ENCODE measurements around the gene WWOX. TPM values are rescaled to one million over a fixed set of nuclear protein-coding genes. Genes with fewer than 3 reads are reported as not detected.

The WWOX gene
- polyA plus RNA-seq, 1 donor (not counting 4 experiments of a cell fraction or from before 2014, with no cell fraction given), result 5.1 TPM

DNA sequence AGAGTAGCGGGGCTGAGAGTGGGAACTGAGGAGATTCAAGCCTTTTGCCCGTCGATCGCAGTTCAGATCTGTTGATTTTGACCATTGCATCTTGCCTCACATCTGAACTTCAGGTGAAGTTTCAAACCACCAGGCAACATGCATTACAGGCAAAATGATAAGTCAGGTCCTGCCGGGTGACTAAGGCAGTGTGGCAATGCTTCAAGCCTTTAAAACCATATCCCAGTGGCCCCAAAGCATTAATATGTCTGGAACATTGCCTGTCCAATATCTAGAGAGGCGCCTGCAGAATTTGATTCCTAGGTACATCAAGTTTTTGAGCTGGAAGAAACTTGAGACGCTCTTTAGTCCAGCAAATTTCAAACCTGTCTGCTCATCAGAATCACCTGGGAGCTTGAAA, 998.3 kb downstream of the WWOX start:
- Histone ChIP-seq H3K9ac (ENCODE audit: control insufficient read depth, extremely low read depth, insufficient read depth, low read length) (no peak overlapping the region), H3K27me3 (ENCODE audit: control insufficient read depth, extremely low read depth, insufficient read depth, low read length) (peaks cover 4% of the 10 kb centered on the region), H3K79me2 (ENCODE audit: control insufficient read depth, insufficient read depth, low read length) (no peaks in the 10 kb centered on the region), H3K4me1 (ENCODE audit: control insufficient read depth, extremely low read depth, insufficient read depth, low read length) (peaks cover 6% of the 10 kb centered on the region), H3K4me2 (ENCODE audit: control insufficient read depth, extremely low read depth, insufficient read depth, low read depth, low read length) (peak overlapping the region; percentile 13), H3K9me1 (ENCODE audit: control insufficient read depth, extremely low read depth, insufficient read depth, low read length) (no peaks in the 10 kb centered on the region), H4K20me1 (ENCODE audit: control insufficient read depth, extremely low read depth, insufficient read depth, low read length) (no peaks in the 10 kb centered on the region), H3K9me3 (ENCODE audit: control insufficient read depth, low read depth, low read length) (no peaks in the 10 kb centered on the region), H2AFZ (ENCODE audit: control insufficient read depth, low read length) (no peak overlapping the region), H3K27ac (ENCODE audit: control insufficient read depth, insufficient read depth, low read length) (no peak overlapping the region), H3K4me3 (ENCODE audit: control insufficient read depth in 2 of 3, extremely low read depth in 1 of 3, insufficient read depth in 2 of 3, low read depth in 1 of 3, low read length in 3 of 3) (no peak overlapping the region), H3K36me3 (ENCODE audit: control insufficient read depth in 2 of 2, extremely low read depth in 1 of 2, insufficient read depth in 2 of 2, low read length in 2 of 2) (no peaks in the 10 kb centered on the region)
- FAIRE-seq (peak; percentile 17), DNase-seq (ENCODE audit: low read depth, low spot score) (no peak)
- dilution Hi-C loops (cut with MboI; ENCODE audit: extremely low pct_ligation_motif_present, low sequenced_read_pairs), result no loop called here
- TF ChIP-seq, protein P1, sequence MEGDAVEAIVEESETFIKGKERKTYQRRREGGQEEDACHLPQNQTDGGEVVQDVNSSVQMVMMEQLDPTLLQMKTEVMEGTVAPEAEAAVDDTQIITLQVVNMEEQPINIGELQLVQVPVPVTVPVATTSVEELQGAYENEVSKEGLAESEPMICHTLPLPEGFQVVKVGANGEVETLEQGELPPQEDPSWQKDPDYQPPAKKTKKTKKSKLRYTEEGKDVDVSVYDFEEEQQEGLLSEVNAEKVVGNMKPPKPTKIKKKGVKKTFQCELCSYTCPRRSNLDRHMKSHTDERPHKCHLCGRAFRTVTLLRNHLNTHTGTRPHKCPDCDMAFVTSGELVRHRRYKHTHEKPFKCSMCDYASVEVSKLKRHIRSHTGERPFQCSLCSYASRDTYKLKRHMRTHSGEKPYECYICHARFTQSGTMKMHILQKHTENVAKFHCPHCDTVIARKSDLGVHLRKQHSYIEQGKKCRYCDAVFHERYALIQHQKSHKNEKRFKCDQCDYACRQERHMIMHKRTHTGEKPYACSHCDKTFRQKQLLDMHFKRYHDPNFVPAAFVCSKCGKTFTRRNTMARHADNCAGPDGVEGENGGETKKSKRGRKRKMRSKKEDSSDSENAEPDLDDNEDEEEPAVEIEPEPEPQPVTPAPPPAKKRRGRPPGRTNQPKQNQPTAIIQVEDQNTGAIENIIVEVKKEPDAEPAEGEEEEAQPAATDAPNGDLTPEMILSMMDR (optimal IDR thresholded peaks at IDR 0.05 in 1 of 3, IDR thresholded peaks at IDR 0.05 in 1 of 3, conservative IDR thresholded peaks at IDR 0.05 in 1 of 3; ENCODE audit: extremely low read depth in 1 of 3, insufficient read depth in 2 of 3, low read length in 3 of 3), result no peak
- TF ChIP-seq EZH2 (IDR thresholded peaks at IDR 0.05; ENCODE audit: low read length), result no peak

DNA sequence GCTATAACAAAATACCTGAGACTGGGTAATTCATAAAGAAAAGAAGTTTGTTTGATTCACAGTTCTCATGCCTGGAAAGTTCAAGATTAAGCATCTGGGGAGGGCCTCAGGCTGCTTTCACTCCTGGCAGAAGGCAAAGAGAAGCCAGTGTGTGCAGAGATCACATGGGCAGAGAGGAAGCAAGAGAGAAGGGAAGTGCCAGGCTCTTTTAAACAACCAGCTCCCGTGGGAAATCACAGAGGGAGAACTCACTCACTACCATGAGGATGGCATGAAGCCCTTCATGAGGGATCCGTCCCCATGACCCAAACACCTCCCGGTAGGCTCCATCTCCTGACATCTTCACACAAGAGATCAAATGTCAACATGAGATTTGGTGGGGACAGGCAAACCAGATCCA, 999.5 kb downstream of the WWOX start:
- H3K4me2 ChIP-seq (ENCODE audit: control insufficient read depth, extremely low read depth, insufficient read depth, low read depth, low read length), result no peak overlapping the region
- dilution Hi-C loops (cut with MboI; ENCODE audit: extremely low pct_ligation_motif_present, low sequenced_read_pairs), result no loop called here
- no peaks in the 10 kb centered on the region for H4K20me1 ChIP-seq (ENCODE audit: control insufficient read depth, extremely low read depth, insufficient read depth, low read length)
- no peak for DNase-seq (ENCODE audit: low read depth, low spot score)
- H3K27me3 ChIP-seq (ENCODE audit: control insufficient read depth, extremely low read depth, insufficient read depth, low read length), result peaks cover 4% of the 10 kb centered on the region
- peaks cover 6% of the 10 kb centered on the region for H3K4me1 ChIP-seq (ENCODE audit: control insufficient read depth, extremely low read depth, insufficient read depth, low read length)
- no peaks in the 10 kb centered on the region for H3K36me3 ChIP-seq (ENCODE audit: control insufficient read depth in 2 of 2, extremely low read depth in 1 of 2, insufficient read depth in 2 of 2, low read length in 2 of 2)
- no peak overlapping the region for H3K9ac ChIP-seq (ENCODE audit: control insufficient read depth, extremely low read depth, insufficient read depth, low read length)
- H3K9me3 ChIP-seq (ENCODE audit: control insufficient read depth, low read depth, low read length), result no peaks in the 10 kb centered on the region
- TF ChIP-seq EZH2 (IDR thresholded peaks at IDR 0.05; ENCODE audit: low read length), result no peak
- TF ChIP-seq, protein P1 (optimal IDR thresholded peaks at IDR 0.05 in 1 of 3, IDR thresholded peaks at IDR 0.05 in 1 of 3, conservative IDR thresholded peaks at IDR 0.05 in 1 of 3; ENCODE audit: extremely low read depth in 1 of 3, insufficient read depth in 2 of 3, low read length in 3 of 3), result no peak
- no peaks in the 10 kb centered on the region for H3K9me1 ChIP-seq (ENCODE audit: control insufficient read depth, extremely low read depth, insufficient read depth, low read length)
- no peak overlapping the region for H3K27ac ChIP-seq (ENCODE audit: control insufficient read depth, insufficient read depth, low read length)
- FAIRE-seq, result no peak
- no peak overlapping the region for H2AFZ ChIP-seq (ENCODE audit: control insufficient read depth, low read length)
- no peaks in the 10 kb centered on the region for H3K79me2 ChIP-seq (ENCODE audit: control insufficient read depth, insufficient read depth, low read length)
- H3K4me3 ChIP-seq (ENCODE audit: control insufficient read depth in 2 of 3, extremely low read depth in 1 of 3, insufficient read depth in 2 of 3, low read depth in 1 of 3, low read length in 3 of 3), result no peak overlapping the region

All from keratinocyte (primary cell).